PC-9 (cell line): ENCODE measurements around the gene ZNF892. TPM values are rescaled to one million over a fixed set of nuclear protein-coding genes. Genes with fewer than 3 reads are reported as not detected.
"Not testable (repeated sequence)": the region's sequence is repeated elsewhere in the genome, so short reads cannot be mapped to it uniquely, and the experiment has no call there.

ENCODE experiments used
- BruUV-seq: library from RNA; stranded (reverse); fragments of 400-500 nt; replicated peaks from 2 replicates; lab custom pipeline; 2021; lab: Mats Ljungman, UMichigan
- CTCF ChIA-PET: fragments of 300-600 bp; sonication (Branson Sonifier 250); formaldehyde crosslinking; loops from one replicate; lab custom pipeline; 2022; ENCODE audit warnings: antibody characterized with exemption; lab: Charles Lee
- POLR2A ChIA-PET: fragments of 300-600 bp; sonication (Branson Sonifier 250); formaldehyde crosslinking; loops from one replicate; lab custom pipeline; 2022; ENCODE audit warnings: antibody characterized with exemption; ENCODE audit not compliant: unreplicated experiment; lab: Charles Lee
- DNase-seq, 2 experiments: peaks; one replicate each; pipeline versions ENCODE4 v3.0.0 to v3.0.0-alpha.2; 2015 to 2022; ENCODE audit warnings: mixed read lengths in 1 of 2
- H2AFZ ChIP-seq: fragments of 200-600 bp; sonication (generic); 2 replicates; pipeline ENCODE4 v1.8.1; 2017; ENCODE audit warnings: antibody characterized with exemption
- H3F3A ChIP-seq: fragments of 200-600 bp; sonication (generic); 2 replicates; pipeline ENCODE4 v1.8.1; 2017; ENCODE audit warnings: antibody characterized with exemption, mild to moderate bottlenecking, low read depth; ENCODE audit not compliant: insufficient read depth
- H3K27ac ChIP-seq: fragments of 200-600 bp; sonication (generic); 2 replicates; pipeline ENCODE4 v1.6.1; 2016; ENCODE audit warnings: mixed run types
- H3K27me3 ChIP-seq: fragments of 200-600 bp; sonication (generic); 2 replicates; pipeline ENCODE4 v1.6.1; 2016; ENCODE audit warnings: low read depth, mixed run types; ENCODE audit not compliant: insufficient read depth
- H3K36me3 ChIP-seq: fragments of 200-600 bp; sonication (generic); 2 replicates; pipeline ENCODE4 v1.6.1; 2016; ENCODE audit warnings: low read depth, mixed run types
- H3K4me1 ChIP-seq: fragments of 200-600 bp; sonication (generic); replicated peaks from 2 replicates; pipeline ENCODE4 v1.6.1; 2016; ENCODE audit warnings: mixed run types; ENCODE audit not compliant: insufficient read depth
- H3K4me2 ChIP-seq: fragments of 200-600 bp; sonication (generic); 2 replicates; pipeline ENCODE4 v1.6.1; 2017; ENCODE audit warnings: mixed run types
- H3K4me3 ChIP-seq: fragments of 200-600 bp; sonication (generic); 2 replicates; pipeline ENCODE4 v1.6.1; 2016; ENCODE audit warnings: mixed run types
- H3K79me2 ChIP-seq: fragments of 200-600 bp; sonication (generic); 2 replicates; pipeline ENCODE4 v1.6.1; 2017; ENCODE audit warnings: low read depth, mixed run types
- H3K9me2 ChIP-seq: fragments of 200-600 bp; sonication (generic); 2 replicates; pipeline ENCODE4 v1.8.1; 2017; ENCODE audit warnings: mild to moderate bottlenecking; ENCODE audit not compliant: insufficient read depth
- H3K9me3 ChIP-seq: fragments of 200-600 bp; sonication (generic); 2 replicates; pipeline ENCODE4 v1.8.1; 2016; ENCODE audit warnings: low read depth; ENCODE audit not compliant: insufficient read depth
- H4K20me1 ChIP-seq: fragments of 200-600 bp; sonication (generic); 2 replicates; pipeline ENCODE4 v1.8.1; 2017; ENCODE audit not compliant: insufficient read depth
- CTCF ChIP-seq: fragments of 200-600 bp; sonication (generic); conservative IDR thresholded peaks from 2 replicates; pipeline ENCODE4 v1.6.1; 2017; ENCODE audit warnings: mixed run types, antibody characterized with exemption, mild to moderate bottlenecking, moderate library complexity
- EZH2 ChIP-seq: fragments of 200-600 bp; sonication (generic); IDR thresholded peaks from 2 replicates; pipeline ENCODE4 v1.8.0; 2017; ENCODE audit warnings: antibody characterized with exemption, low read depth
- intact Hi-C: fragments of 100-400 bp; cut with micrococcal nuclease; formaldehyde crosslinking; loops from one replicate; pipeline ENCODE4 v1.10.0; 2022; ENCODE audit not compliant: unreplicated experiment
- total RNA-seq: library from RNA; stranded (reverse); gene quantifications from 2 replicates; pipeline ENCODE4 v1.2.3, GENCODE V29; 2021

Gene ZNF892
- total RNA-seq, 1 experiment from 2014 or later = 2.8 TPM

- Histone ChIP-seq H3F3A (no peaks in the 10 kb centered on the region), H4K20me1 (no peaks in the 10 kb centered on the region), H3K9me2 (no peaks in the 10 kb centered on the region), H2AFZ (no peak overlapping the region), H3K4me1 (no peaks in the 10 kb centered on the region), H3K9me3 (peaks cover 33% of the 10 kb centered on the region), H3K36me3 (no peaks in the 10 kb centered on the region), H3K79me2 (no peaks in the 10 kb centered on the region), H3K27me3 (no peaks in the 10 kb centered on the region), H3K4me2 (no peak overlapping the region), H3K4me3 (no peak overlapping the region), H3K27ac (no peak overlapping the region)
- intact Hi-C loops = loop anchor here (2.0 kb wide), 1 partner anchor 35 kb away; the partner anchor contains the start of gene PROM2
- DNase-seq = peak; percentile 45 to 56
- CTCF ChIA-PET = interaction anchor here (0.6 to 0.7 kb wide), 2 partner anchors 33 to 1173 kb away, joined by 4 to 12 read pairs; partner anchors contain the start of gene ZNF892
- POLR2A ChIA-PET = interaction anchor here (0.6 to 0.7 kb wide), 2 partner anchors 35 to 84 kb away, joined by 3 to 4 read pairs; no protein-coding TSS in a partner anchor
- TF ChIP-seq EZH2 (no peak), CTCF (no peak)
- BruUV-seq = TSS peak; percentile 67
Observed at GRCh38 chr2:95240091-95240490, 32.8 kb downstream of the ZNF892 start.

DNA sequence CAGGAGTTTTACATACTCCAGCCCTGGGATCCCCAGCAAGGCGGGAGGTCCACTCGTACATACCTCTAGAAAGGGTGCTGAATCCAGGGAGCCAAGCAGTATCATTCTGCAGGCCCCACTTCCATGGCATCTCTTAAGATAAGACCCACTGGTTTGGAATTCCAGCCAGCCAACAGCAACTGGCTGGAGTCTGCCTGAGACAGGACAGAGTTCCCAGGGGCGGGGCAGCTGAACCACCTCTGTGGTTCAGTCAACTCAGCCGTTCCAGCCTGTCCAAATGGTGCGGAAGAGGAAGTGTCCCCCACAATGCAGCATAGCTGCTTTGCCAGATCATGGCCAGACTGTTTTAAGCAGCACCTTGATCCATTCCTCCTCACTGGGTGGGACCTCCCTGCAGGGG lies 33.2 kb downstream of the ZNF892 start:
- H3K27ac ChIP-seq = no peak overlapping the region
- no TSS peak for BruUV-seq
- H3K27me3 ChIP-seq = no peaks in the 10 kb centered on the region
- no peaks in the 10 kb centered on the region for H3K4me1 ChIP-seq
- no peaks in the 10 kb centered on the region for H4K20me1 ChIP-seq
- peaks cover 33% of the 10 kb centered on the region for H3K9me3 ChIP-seq
- POLR2A ChIA-PET = interaction anchor here (0.7 kb wide), 1 partner anchor 35 kb away, joined by 3 read pairs; no protein-coding TSS in a partner anchor
- TF ChIP-seq CTCF (no peak), EZH2 (no peak)
- H3K9me2 ChIP-seq = no peaks in the 10 kb centered on the region
- H2AFZ ChIP-seq = no peak overlapping the region
- no peak overlapping the region for H3K4me3 ChIP-seq
- H3K4me2 ChIP-seq = no peak overlapping the region
- no peaks in the 10 kb centered on the region for H3K79me2 ChIP-seq
- no peaks in the 10 kb centered on the region for H3K36me3 ChIP-seq
- intact Hi-C loops = loop anchor here (2.0 kb wide), 1 partner anchor 34 kb away; the partner anchor contains the start of gene PROM2
- CTCF ChIA-PET = interaction anchor here (0.6 kb wide), 1 partner anchor 33 kb away, joined by 4 read pairs; the partner anchor contains the start of gene ZNF892
- no peaks in the 10 kb centered on the region for H3F3A ChIP-seq
- peak in 1 of 2 experiments; percentile 33 for DNase-seq

DNA sequence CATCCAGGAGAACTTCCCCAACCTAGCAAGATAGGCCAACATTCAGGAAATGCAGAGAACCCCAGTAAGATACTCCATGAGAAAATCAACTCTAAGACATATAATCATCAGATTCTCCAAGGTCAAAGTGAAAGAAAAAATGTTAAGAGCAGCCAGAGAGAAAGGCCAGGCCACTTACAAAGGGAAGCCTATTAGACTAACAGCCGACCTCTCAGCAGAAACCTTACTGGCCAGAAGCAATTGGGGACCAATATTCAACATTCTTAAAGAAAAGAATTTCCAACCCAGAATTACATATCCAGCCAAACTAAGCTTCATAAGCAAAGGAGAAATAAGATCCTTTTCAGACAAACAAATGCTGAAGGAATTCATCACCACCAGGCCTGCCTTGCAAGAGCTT lies 34.8 kb downstream of the ZNF892 start:
- H3F3A ChIP-seq, H2AFZ ChIP-seq, H4K20me1 ChIP-seq, POLR2A ChIA-PET, H3K4me3 ChIP-seq, H3K79me2 ChIP-seq, H3K27ac ChIP-seq, DNase-seq, H3K27me3 ChIP-seq, H3K4me1 ChIP-seq, BruUV-seq, CTCF ChIA-PET, H3K36me3 ChIP-seq, intact Hi-C loops, H3K4me2 ChIP-seq, H3K9me2 ChIP-seq: not testable (repeated sequence)
- peaks cover 26% of the 10 kb centered on the region for H3K9me3 ChIP-seq

Other genes starting within 250 kb of the ZNF892 start
- gene MAL, start 181.8 kb upstream of the ZNF892 start, total RNA-seq = 146 and 171 TPM in 2 replicates
- 69.0 and 69.4 TPM in 2 replicates for gene MRPS5, start 85.7 kb upstream of the ZNF892 start, total RNA-seq
- 21.7 and 27.8 TPM in 2 replicates for gene ZNF514, start 47.7 kb upstream of the ZNF892 start, total RNA-seq
- gene ZNF2, start 41.7 kb upstream of the ZNF892 start, total RNA-seq = 2.9 and 4.9 TPM in 2 replicates
- gene PROM2, start 66.9 kb downstream of the ZNF892 start, total RNA-seq = 129 and 147 TPM in 2 replicates
- 3.5 and 4.5 TPM in 2 replicates for gene KCNIP3, start 89.8 kb downstream of the ZNF892 start, total RNA-seq
- 23.0 and 28.7 TPM in 2 replicates for gene FAHD2A, start 195.2 kb downstream of the ZNF892 start, total RNA-seq